Measurements from ENCODE around the gene NRAS.

GRCh38 chr1:114670083-114671010 is 46.2 kb downstream of the NRAS start:
- TF ChIP-seq EZH2 (IDR thresholded peaks at IDR 0.05; ENCODE audit: insufficient read depth, poor library complexity, severe bottlenecking): no peak
- TF ChIP-seq EZH2phosphoT487 (IDR thresholded peaks at IDR 0.05; ENCODE audit: insufficient read depth, low read depth): no peak

Data from GM23248 (cell line).